Body of pancreas (tissue), 4 donors: ENCODE results near the gene EP400.
"Not testable (repeated sequence)": the region's sequence is repeated elsewhere in the genome, so short reads cannot be mapped to it uniquely, and the experiment has no call there.

Experiments used
- POLR2A ChIP-seq, 3 donors: fragments of 450-650 bp; IDR thresholded peaks; one replicate each; pipeline ENCODE4 v1.6.1; 2016; ENCODE audit warnings: antibody characterized with exemption in 3 of 3, mild to moderate bottlenecking in 2 of 3
- TF ChIP-seq, protein P1 (sequence below), 7 experiments: fragments of 450-650 bp in 4 of 7; fragments of 200-600 bp in 3 of 7; sonication (generic) in 3 of 7; IDR thresholded peaks; one replicate each; pipeline ENCODE4 v1.5.1; 2016 to 2019; ENCODE audit warnings: antibody characterized with exemption in 7 of 7

DNA sequence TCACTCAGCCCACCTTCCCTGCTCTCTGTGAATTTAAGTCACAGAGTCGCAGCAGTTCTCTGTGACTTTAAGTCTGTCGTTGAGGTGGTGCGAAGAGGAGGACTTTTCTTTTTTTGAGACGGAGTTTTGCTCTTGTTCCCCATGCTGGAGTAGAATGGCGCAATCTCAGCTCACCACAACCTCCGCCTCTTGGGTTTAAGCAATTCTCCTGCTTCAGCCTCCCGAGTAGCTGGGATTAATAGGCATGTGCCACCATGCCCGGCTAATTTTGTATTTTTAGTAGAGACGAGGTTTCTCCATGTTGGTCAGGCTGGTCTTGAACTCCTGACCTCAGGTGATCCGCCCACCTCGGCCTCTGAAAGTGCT, 35.8 kb downstream of the EP400 start:
- TF ChIP-seq, protein P1, sequence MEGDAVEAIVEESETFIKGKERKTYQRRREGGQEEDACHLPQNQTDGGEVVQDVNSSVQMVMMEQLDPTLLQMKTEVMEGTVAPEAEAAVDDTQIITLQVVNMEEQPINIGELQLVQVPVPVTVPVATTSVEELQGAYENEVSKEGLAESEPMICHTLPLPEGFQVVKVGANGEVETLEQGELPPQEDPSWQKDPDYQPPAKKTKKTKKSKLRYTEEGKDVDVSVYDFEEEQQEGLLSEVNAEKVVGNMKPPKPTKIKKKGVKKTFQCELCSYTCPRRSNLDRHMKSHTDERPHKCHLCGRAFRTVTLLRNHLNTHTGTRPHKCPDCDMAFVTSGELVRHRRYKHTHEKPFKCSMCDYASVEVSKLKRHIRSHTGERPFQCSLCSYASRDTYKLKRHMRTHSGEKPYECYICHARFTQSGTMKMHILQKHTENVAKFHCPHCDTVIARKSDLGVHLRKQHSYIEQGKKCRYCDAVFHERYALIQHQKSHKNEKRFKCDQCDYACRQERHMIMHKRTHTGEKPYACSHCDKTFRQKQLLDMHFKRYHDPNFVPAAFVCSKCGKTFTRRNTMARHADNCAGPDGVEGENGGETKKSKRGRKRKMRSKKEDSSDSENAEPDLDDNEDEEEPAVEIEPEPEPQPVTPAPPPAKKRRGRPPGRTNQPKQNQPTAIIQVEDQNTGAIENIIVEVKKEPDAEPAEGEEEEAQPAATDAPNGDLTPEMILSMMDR (IDR thresholded peaks at IDR 0.05): not testable (repeated sequence)
- not testable (repeated sequence) for TF ChIP-seq POLR2A (IDR thresholded peaks at IDR 0.05)
